Liver (tissue), 3 donors: Measurements from ENCODE around the gene NCLN.
"Not testable (repeated sequence)": the region's sequence is repeated elsewhere in the genome, so short reads cannot be mapped to it uniquely, and the experiment has no call there.

ENCODE experiments used
- EGR1 ChIP-seq, 2 donors: IDR thresholded peaks; 2 replicates each; pipeline ENCODE4 v1.6.1; 2016 to 2018; ENCODE audit warnings: antibody characterized with exemption in 2 of 2, low read depth in 2 of 2
- FOXA1 ChIP-seq: IDR thresholded peaks from 2 replicates; pipeline ENCODE4 v1.6.1; 2016; ENCODE audit warnings: antibody characterized with exemption
- HNF4A ChIP-seq, 2 donors: conservative IDR thresholded peaks; 2 replicates each; pipeline ENCODE4 v1.6.1; 2016; ENCODE audit warnings: antibody characterized with exemption in 2 of 2, mild to moderate bottlenecking in 2 of 2
- JUND ChIP-seq, 2 donors: IDR thresholded peaks; 2 replicates each; pipeline ENCODE4 v1.6.1; 2016; ENCODE audit warnings: antibody characterized with exemption in 2 of 2
- RXRA ChIP-seq, 2 donors: IDR thresholded peaks; 2 replicates each; pipeline ENCODE4 v1.6.1; 2017 to 2018; ENCODE audit warnings: antibody characterized with exemption in 2 of 2, mild to moderate bottlenecking in 1 of 2
- SP1 ChIP-seq: IDR thresholded peaks from 2 replicates; pipeline ENCODE4 v1.6.1; 2018; ENCODE audit warnings: antibody characterized with exemption, mild to moderate bottlenecking
- TAF1 ChIP-seq: conservative IDR thresholded peaks from 2 replicates; pipeline ENCODE4 v1.6.1; 2016; ENCODE audit warnings: antibody characterized with exemption, mild to moderate bottlenecking
- YY1 ChIP-seq: IDR thresholded peaks from 2 replicates; pipeline ENCODE4 v1.6.1; 2016; ENCODE audit warnings: antibody characterized with exemption, mild to moderate bottlenecking
- TF ChIP-seq, protein P1 (sequence below): IDR thresholded peaks from 2 replicates; pipeline ENCODE4 v1.6.1; 2016; ENCODE audit warnings: antibody characterized with exemption
- TF ChIP-seq, protein P2 (sequence below): IDR thresholded peaks from 2 replicates; pipeline ENCODE4 v1.6.1; 2016; ENCODE audit warnings: antibody characterized with exemption
- TF ChIP-seq, protein P3 (sequence below): fragments of 150-350 bp; IDR thresholded peaks from 2 replicates; pipeline ENCODE4 v1.5.1; 2017; ENCODE audit warnings: improper control_type of control experiment, low read depth, low read length; ENCODE audit not compliant: missing input control
- TF ChIP-seq, protein P4 (sequence below): IDR thresholded peaks from 2 replicates; pipeline ENCODE4 v1.6.1; 2016; ENCODE audit warnings: antibody characterized with exemption, mild to moderate bottlenecking
- TF ChIP-seq, protein P5 (sequence below): IDR thresholded peaks from 2 replicates; pipeline ENCODE4 v1.6.1; 2016; ENCODE audit warnings: antibody characterized with exemption
- donor health status: healthy.
- donor health status: healthy.

DNA sequence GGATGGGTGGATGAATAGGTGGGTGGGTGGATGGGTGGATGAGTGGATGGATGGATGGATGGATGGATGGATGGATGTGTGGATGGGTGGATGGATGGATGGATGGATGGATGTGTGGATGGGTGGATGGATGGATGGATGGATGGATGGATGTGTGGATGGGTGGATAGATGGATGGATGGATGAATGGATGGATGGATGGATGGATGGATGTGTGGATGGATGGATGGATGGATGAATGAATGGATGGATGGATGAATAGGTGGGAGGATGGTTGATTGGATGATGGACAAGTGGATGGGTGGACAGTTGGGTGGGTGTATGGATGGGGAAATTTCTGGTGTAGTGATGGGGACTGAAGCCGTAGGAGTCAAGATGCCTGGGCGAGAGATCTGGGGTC is 49.9 kb downstream of the NCLN start:
- not testable (repeated sequence) for TF ChIP-seq EGR1 (IDR thresholded peaks at IDR 0.05; ENCODE audit: low read depth in 2 of 2); YY1; FOXA1; SP1; RXRA (IDR thresholded peaks at IDR 0.05); TAF1; JUND (IDR thresholded peaks at IDR 0.05); HNF4A (conservative IDR thresholded peaks at IDR 0.05)
- TF ChIP-seq, protein P1, sequence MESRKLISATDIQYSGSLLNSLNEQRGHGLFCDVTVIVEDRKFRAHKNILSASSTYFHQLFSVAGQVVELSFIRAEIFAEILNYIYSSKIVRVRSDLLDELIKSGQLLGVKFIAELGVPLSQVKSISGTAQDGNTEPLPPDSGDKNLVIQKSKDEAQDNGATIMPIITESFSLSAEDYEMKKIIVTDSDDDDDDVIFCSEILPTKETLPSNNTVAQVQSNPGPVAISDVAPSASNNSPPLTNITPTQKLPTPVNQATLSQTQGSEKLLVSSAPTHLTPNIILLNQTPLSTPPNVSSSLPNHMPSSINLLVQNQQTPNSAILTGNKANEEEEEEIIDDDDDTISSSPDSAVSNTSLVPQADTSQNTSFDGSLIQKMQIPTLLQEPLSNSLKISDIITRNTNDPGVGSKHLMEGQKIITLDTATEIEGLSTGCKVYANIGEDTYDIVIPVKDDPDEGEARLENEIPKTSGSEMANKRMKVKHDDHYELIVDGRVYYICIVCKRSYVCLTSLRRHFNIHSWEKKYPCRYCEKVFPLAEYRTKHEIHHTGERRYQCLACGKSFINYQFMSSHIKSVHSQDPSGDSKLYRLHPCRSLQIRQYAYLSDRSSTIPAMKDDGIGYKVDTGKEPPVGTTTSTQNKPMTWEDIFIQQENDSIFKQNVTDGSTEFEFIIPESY, result not testable (repeated sequence)
- TF ChIP-seq, protein P2, sequence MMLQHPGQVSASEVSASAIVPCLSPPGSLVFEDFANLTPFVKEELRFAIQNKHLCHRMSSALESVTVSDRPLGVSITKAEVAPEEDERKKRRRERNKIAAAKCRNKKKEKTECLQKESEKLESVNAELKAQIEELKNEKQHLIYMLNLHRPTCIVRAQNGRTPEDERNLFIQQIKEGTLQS, result not testable (repeated sequence)
- TF ChIP-seq, protein P3, sequence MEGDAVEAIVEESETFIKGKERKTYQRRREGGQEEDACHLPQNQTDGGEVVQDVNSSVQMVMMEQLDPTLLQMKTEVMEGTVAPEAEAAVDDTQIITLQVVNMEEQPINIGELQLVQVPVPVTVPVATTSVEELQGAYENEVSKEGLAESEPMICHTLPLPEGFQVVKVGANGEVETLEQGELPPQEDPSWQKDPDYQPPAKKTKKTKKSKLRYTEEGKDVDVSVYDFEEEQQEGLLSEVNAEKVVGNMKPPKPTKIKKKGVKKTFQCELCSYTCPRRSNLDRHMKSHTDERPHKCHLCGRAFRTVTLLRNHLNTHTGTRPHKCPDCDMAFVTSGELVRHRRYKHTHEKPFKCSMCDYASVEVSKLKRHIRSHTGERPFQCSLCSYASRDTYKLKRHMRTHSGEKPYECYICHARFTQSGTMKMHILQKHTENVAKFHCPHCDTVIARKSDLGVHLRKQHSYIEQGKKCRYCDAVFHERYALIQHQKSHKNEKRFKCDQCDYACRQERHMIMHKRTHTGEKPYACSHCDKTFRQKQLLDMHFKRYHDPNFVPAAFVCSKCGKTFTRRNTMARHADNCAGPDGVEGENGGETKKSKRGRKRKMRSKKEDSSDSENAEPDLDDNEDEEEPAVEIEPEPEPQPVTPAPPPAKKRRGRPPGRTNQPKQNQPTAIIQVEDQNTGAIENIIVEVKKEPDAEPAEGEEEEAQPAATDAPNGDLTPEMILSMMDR, result not testable (repeated sequence)
- TF ChIP-seq, protein P4, sequence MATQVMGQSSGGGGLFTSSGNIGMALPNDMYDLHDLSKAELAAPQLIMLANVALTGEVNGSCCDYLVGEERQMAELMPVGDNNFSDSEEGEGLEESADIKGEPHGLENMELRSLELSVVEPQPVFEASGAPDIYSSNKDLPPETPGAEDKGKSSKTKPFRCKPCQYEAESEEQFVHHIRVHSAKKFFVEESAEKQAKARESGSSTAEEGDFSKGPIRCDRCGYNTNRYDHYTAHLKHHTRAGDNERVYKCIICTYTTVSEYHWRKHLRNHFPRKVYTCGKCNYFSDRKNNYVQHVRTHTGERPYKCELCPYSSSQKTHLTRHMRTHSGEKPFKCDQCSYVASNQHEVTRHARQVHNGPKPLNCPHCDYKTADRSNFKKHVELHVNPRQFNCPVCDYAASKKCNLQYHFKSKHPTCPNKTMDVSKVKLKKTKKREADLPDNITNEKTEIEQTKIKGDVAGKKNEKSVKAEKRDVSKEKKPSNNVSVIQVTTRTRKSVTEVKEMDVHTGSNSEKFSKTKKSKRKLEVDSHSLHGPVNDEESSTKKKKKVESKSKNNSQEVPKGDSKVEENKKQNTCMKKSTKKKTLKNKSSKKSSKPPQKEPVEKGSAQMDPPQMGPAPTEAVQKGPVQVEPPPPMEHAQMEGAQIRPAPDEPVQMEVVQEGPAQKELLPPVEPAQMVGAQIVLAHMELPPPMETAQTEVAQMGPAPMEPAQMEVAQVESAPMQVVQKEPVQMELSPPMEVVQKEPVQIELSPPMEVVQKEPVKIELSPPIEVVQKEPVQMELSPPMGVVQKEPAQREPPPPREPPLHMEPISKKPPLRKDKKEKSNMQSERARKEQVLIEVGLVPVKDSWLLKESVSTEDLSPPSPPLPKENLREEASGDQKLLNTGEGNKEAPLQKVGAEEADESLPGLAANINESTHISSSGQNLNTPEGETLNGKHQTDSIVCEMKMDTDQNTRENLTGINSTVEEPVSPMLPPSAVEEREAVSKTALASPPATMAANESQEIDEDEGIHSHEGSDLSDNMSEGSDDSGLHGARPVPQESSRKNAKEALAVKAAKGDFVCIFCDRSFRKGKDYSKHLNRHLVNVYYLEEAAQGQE, result not testable (repeated sequence)
- TF ChIP-seq, protein P5, sequence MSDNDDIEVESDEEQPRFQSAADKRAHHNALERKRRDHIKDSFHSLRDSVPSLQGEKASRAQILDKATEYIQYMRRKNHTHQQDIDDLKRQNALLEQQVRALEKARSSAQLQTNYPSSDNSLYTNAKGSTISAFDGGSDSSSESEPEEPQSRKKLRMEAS, result not testable (repeated sequence)
